Hepatocyte (in vitro differentiated cells): ENCODE measurements around the gene MPZL2.

Experiments used
- CTCF ChIP-seq: fragments of 200-600 bp; sonication (generic); IDR thresholded peaks from 2 replicates; pipeline ENCODE4 v1.5.1; 2016; ENCODE audit warnings: antibody characterized with exemption, mild to moderate bottlenecking; ENCODE audit not compliant: poor library complexity
- EZH2 ChIP-seq: fragments of 200-600 bp; sonication (generic); IDR thresholded peaks from 2 replicates; pipeline ENCODE4 v1.6.1; 2016; ENCODE audit warnings: antibody characterized with exemption, mild to moderate bottlenecking, borderline replicate concordance

- TF ChIP-seq CTCF (no peak), EZH2 (no peak)
Measured at GRCh38 chr11:118219732-118220131, 44.4 kb downstream of the MPZL2 start.
